ENCODE results near the gene DKK3. TPM values are rescaled to one million over a fixed set of nuclear protein-coding genes. Genes with fewer than 3 reads are reported as not detected.

Gene DKK3
- total and polyA plus RNA-seq, 4 donors: 3.1 to 9.9 (median 7.1) TPM

DNA sequence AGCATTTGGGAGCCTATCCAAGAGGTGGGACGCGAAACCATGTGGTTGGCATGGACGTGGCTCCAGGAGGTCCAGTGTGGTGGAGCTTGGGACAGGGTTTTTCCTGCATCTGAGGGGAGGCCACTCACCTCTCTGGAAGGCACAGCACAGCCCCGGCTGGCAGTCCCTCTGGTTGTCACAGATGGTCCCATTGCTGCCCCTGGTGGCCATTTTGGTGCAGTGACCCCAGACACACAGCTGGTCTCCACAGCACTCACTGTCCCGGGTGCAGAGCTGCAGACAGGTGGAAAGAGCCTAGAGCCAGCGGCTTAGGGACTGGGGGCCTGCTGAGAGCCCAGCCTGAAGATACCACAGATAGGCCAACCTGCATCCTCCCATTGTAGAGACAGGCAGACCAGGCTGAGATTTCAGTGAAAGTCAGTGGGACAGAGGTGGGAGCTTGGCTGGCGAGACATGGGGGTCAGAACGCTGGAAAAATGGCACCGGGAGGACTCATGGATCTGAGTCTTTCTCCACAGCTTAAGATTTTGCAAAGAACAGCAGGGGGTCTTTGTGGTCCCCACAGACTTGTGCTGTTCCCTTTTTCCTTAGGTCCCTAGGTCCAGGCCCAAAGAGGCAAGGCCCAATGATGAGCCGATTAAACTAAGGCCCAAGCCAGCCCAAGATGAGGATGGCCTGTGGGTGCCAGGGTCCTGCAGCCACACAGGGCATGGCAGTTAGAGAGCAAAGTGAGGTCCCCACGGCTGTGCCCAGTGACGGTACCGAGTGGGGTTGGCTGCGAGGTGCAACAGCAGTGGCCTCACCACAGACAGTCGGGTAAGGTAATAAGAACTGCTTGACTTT, 41.4 kb downstream of the DKK3 start:
- no peak overlapping the region for H3K9ac ChIP-seq (ENCODE audit: low read depth in 1 of 2, low read length in 2 of 2)
- H3K36me3 ChIP-seq (ENCODE audit: control insufficient read depth in 4 of 4, insufficient read depth in 3 of 4, low read depth in 1 of 4, low read length in 3 of 4): no peaks in the 10 kb centered on the region
- peaks cover 2 to 30% (median 21%) of the 10 kb centered on the region in 4 donors for H3K4me1 ChIP-seq (ENCODE audit: control insufficient read depth in 4 of 4, insufficient read depth in 4 of 4, low read length in 3 of 4)
- 83% methylated on average over 15 of the region's 15 CpGs for WGBS
- peak; percentile 67 for DNase-seq (ENCODE audit: low spot score)
- no peaks in the 10 kb centered on the region for H3K27me3 ChIP-seq (ENCODE audit: control insufficient read depth in 4 of 4, insufficient read depth in 4 of 4, low read length in 3 of 4)
- H3K4me3 ChIP-seq (ENCODE audit: low read depth in 1 of 3, low read length in 3 of 3): no peak overlapping the region
- TF ChIP-seq NR2F2 (IDR thresholded peaks at IDR 0.05): no peak
- no peak for TF ChIP-seq EGR1 (IDR thresholded peaks at IDR 0.05; ENCODE audit: low read depth in 2 of 2)
- TF ChIP-seq YY1 (IDR thresholded peaks at IDR 0.05): peak; percentile 3
- TF ChIP-seq, protein P1, sequence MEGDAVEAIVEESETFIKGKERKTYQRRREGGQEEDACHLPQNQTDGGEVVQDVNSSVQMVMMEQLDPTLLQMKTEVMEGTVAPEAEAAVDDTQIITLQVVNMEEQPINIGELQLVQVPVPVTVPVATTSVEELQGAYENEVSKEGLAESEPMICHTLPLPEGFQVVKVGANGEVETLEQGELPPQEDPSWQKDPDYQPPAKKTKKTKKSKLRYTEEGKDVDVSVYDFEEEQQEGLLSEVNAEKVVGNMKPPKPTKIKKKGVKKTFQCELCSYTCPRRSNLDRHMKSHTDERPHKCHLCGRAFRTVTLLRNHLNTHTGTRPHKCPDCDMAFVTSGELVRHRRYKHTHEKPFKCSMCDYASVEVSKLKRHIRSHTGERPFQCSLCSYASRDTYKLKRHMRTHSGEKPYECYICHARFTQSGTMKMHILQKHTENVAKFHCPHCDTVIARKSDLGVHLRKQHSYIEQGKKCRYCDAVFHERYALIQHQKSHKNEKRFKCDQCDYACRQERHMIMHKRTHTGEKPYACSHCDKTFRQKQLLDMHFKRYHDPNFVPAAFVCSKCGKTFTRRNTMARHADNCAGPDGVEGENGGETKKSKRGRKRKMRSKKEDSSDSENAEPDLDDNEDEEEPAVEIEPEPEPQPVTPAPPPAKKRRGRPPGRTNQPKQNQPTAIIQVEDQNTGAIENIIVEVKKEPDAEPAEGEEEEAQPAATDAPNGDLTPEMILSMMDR (IDR thresholded peaks at IDR 0.05; ENCODE audit: low read depth, low read length, missing input control): peak; percentile 69
- peak; percentile 54 to 76 for TF ChIP-seq RAD21 (IDR thresholded peaks at IDR 0.05)
- no peak for TF ChIP-seq SP1 (IDR thresholded peaks at IDR 0.05)
- TF ChIP-seq, protein P2, sequence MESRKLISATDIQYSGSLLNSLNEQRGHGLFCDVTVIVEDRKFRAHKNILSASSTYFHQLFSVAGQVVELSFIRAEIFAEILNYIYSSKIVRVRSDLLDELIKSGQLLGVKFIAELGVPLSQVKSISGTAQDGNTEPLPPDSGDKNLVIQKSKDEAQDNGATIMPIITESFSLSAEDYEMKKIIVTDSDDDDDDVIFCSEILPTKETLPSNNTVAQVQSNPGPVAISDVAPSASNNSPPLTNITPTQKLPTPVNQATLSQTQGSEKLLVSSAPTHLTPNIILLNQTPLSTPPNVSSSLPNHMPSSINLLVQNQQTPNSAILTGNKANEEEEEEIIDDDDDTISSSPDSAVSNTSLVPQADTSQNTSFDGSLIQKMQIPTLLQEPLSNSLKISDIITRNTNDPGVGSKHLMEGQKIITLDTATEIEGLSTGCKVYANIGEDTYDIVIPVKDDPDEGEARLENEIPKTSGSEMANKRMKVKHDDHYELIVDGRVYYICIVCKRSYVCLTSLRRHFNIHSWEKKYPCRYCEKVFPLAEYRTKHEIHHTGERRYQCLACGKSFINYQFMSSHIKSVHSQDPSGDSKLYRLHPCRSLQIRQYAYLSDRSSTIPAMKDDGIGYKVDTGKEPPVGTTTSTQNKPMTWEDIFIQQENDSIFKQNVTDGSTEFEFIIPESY (IDR thresholded peaks at IDR 0.05): no peak
- TF ChIP-seq, protein P3, sequence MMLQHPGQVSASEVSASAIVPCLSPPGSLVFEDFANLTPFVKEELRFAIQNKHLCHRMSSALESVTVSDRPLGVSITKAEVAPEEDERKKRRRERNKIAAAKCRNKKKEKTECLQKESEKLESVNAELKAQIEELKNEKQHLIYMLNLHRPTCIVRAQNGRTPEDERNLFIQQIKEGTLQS (IDR thresholded peaks at IDR 0.05): no peak
- TF ChIP-seq, protein P4, sequence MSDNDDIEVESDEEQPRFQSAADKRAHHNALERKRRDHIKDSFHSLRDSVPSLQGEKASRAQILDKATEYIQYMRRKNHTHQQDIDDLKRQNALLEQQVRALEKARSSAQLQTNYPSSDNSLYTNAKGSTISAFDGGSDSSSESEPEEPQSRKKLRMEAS (IDR thresholded peaks at IDR 0.05): no peak
- TF ChIP-seq JUND (IDR thresholded peaks at IDR 0.05): no peak
- no peak for TF ChIP-seq FOXA1 (IDR thresholded peaks at IDR 0.05)
- TF ChIP-seq TAF1 (conservative IDR thresholded peaks at IDR 0.05): no peak
- H3K27ac ChIP-seq (ENCODE audit: low read depth in 1 of 2, low read length in 2 of 2): no peak overlapping the region
- no peaks in the 10 kb centered on the region for H3K9me3 ChIP-seq (ENCODE audit: control insufficient read depth in 4 of 4, low read length in 3 of 4)

DNA sequence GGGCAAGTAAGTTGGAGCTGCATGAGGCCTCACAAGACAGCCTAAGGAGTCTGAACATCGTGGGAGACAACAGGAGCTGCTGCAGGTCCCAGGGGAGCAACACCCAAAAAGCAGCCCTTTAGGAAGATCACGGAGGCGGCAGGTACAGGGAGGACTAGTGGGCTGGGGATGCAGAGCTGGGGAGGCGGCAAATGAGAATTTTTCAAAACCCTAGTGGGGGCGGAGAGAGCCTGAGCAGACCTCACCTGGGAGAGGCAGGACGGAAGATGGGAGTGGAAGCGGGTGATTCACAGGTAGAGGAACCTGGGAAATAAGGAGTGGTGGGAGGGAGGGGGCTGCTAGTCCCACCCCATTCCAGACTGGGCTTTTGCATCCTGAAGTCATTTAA, 42.1 kb downstream of the DKK3 start:
- Histone ChIP-seq H3K27ac (ENCODE audit: low read depth in 1 of 2, low read length in 2 of 2) (no peak overlapping the region), H3K4me3 (ENCODE audit: low read depth in 1 of 3, low read length in 3 of 3) (no peak overlapping the region), H3K9ac (ENCODE audit: low read depth in 1 of 2, low read length in 2 of 2) (no peak overlapping the region), H3K36me3 (ENCODE audit: control insufficient read depth in 4 of 4, insufficient read depth in 3 of 4, low read depth in 1 of 4, low read length in 3 of 4) (no peaks in the 10 kb centered on the region), H3K9me3 (ENCODE audit: control insufficient read depth in 4 of 4, low read length in 3 of 4) (no peaks in the 10 kb centered on the region), H3K27me3 (ENCODE audit: control insufficient read depth in 4 of 4, insufficient read depth in 4 of 4, low read length in 3 of 4) (no peaks in the 10 kb centered on the region), H3K4me1 (ENCODE audit: control insufficient read depth in 4 of 4, insufficient read depth in 4 of 4, low read length in 3 of 4) (peaks cover 2 to 30% (median 21%) of the 10 kb centered on the region in 4 donors)
- TF ChIP-seq NR2F2 (IDR thresholded peaks at IDR 0.05): no peak
- TF ChIP-seq TAF1 (conservative IDR thresholded peaks at IDR 0.05): no peak
- TF ChIP-seq SP1 (IDR thresholded peaks at IDR 0.05): no peak
- no peak for TF ChIP-seq HNF4G (IDR thresholded peaks at IDR 0.05)
- TF ChIP-seq EGR1 (IDR thresholded peaks at IDR 0.05; ENCODE audit: low read depth in 2 of 2): no peak
- TF ChIP-seq, protein P5, sequence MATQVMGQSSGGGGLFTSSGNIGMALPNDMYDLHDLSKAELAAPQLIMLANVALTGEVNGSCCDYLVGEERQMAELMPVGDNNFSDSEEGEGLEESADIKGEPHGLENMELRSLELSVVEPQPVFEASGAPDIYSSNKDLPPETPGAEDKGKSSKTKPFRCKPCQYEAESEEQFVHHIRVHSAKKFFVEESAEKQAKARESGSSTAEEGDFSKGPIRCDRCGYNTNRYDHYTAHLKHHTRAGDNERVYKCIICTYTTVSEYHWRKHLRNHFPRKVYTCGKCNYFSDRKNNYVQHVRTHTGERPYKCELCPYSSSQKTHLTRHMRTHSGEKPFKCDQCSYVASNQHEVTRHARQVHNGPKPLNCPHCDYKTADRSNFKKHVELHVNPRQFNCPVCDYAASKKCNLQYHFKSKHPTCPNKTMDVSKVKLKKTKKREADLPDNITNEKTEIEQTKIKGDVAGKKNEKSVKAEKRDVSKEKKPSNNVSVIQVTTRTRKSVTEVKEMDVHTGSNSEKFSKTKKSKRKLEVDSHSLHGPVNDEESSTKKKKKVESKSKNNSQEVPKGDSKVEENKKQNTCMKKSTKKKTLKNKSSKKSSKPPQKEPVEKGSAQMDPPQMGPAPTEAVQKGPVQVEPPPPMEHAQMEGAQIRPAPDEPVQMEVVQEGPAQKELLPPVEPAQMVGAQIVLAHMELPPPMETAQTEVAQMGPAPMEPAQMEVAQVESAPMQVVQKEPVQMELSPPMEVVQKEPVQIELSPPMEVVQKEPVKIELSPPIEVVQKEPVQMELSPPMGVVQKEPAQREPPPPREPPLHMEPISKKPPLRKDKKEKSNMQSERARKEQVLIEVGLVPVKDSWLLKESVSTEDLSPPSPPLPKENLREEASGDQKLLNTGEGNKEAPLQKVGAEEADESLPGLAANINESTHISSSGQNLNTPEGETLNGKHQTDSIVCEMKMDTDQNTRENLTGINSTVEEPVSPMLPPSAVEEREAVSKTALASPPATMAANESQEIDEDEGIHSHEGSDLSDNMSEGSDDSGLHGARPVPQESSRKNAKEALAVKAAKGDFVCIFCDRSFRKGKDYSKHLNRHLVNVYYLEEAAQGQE (IDR thresholded peaks at IDR 0.05): no peak
- TF ChIP-seq, protein P4 (IDR thresholded peaks at IDR 0.05): no peak
- TF ChIP-seq, protein P3 (IDR thresholded peaks at IDR 0.05): no peak
- no peak for TF ChIP-seq RXRA (IDR thresholded peaks at IDR 0.05)
- TF ChIP-seq, protein P2 (IDR thresholded peaks at IDR 0.05): no peak
- TF ChIP-seq FOXA1 (IDR thresholded peaks at IDR 0.05): no peak
- TF ChIP-seq JUND (IDR thresholded peaks at IDR 0.05): no peak
- DNase-seq (ENCODE audit: low spot score): no peak
- 95% methylated on average over 7 of the region's 7 CpGs for WGBS
